ENCODE results near the gene DDX10.

GRCh38 chr11:108732395-108732794 is 67.5 kb downstream of the DDX10 start:
- TF ChIP-seq CTCF (IDR thresholded peaks at IDR 0.05) (no peak), POLR2A (IDR thresholded peaks at IDR 0.05) (no peak)

Measured in adrenal gland (tissue), 5 donors.